Tibial nerve (tissue), 4 donors: Measurements from ENCODE around the gene STAC. TPM values are rescaled to one million over a fixed set of nuclear protein-coding genes. Genes with fewer than 3 reads are reported as not detected.
A peak's percentile ranks its signal among the peaks of the same experiment; 100 is the strongest.

Experiments
- DNase-seq, 2 donors: peaks; one replicate each; pipeline ENCODE4 v3.0.0-alpha.2; 2019; ENCODE audit warnings: low spot score in 2 of 2
- H3K27ac ChIP-seq, 4 donors: fragments of 200-600 bp; sonication (generic) in 3 of 4; one replicate each; pipeline ENCODE4 v1.5.1; 2017 to 2019; ENCODE audit warnings: mild to moderate bottlenecking in 1 of 4
- H3K27me3 ChIP-seq, 2 donors: fragments of 200-600 bp; sonication (generic) in 1 of 2; one replicate each; pipeline versions ENCODE4 v1.5.1 to v1.6.0; 2017 to 2019
- H3K36me3 ChIP-seq, 3 donors: fragments of 200-600 bp; sonication (generic); one replicate each; pipeline ENCODE4 v1.5.1; 2018 to 2019
- H3K4me1 ChIP-seq, 4 donors: fragments of 200-600 bp; sonication (generic) in 3 of 4; one replicate each; pipeline ENCODE4 v1.5.1; 2017 to 2019
- H3K4me3 ChIP-seq, 4 donors: fragments of 200-600 bp; sonication (generic) in 3 of 4; one replicate each; pipeline ENCODE4 v1.5.1; 2017 to 2019; ENCODE audit warnings: mild to moderate bottlenecking in 1 of 4, moderate library complexity in 1 of 4
- H3K9me3 ChIP-seq, 4 donors: fragments of 200-600 bp; sonication (generic) in 3 of 4; one replicate each; pipeline ENCODE4 v1.5.1; 2017 to 2019
- CTCF ChIP-seq, 5 experiments: fragments of 200-600 bp in 3 of 5; fragments of 450-650 bp in 2 of 5; sonication (generic) in 3 of 5; IDR thresholded peaks; one replicate each; pipeline ENCODE4 v1.5.1; 2016 to 2019; ENCODE audit warnings: antibody characterized with exemption in 5 of 5, mild to moderate bottlenecking in 3 of 5, moderate library complexity in 2 of 5
- EP300 ChIP-seq, 2 donors: sonication (generic); formaldehyde crosslinking; IDR thresholded peaks; one replicate each; pipeline ENCODE4 v1.6.1; 2017; ENCODE audit warnings: antibody characterized with exemption in 2 of 2, mild to moderate bottlenecking in 1 of 2
- POLR2A ChIP-seq, 2 donors: fragments of 450-650 bp; IDR thresholded peaks; one replicate each; pipeline ENCODE4 v1.6.1; 2017; ENCODE audit warnings: antibody characterized with exemption in 2 of 2, mild to moderate bottlenecking in 2 of 2, moderate library complexity in 2 of 2
- WGBS, 2 donors: methylation state at CpG; one replicate each; pipeline ENCODE4 v1.1.5; 2018; 5-methylcytosine and 5-hydroxymethylcytosine counted together
- total RNA-seq, 4 donors: library from RNA; depleted of rRNA; stranded (reverse); fragments of >200 nt; gene quantifications; one replicate each; pipeline ENCODE4 v1.1.0, GENCODE V29; 2016

STAC gene, protein sequence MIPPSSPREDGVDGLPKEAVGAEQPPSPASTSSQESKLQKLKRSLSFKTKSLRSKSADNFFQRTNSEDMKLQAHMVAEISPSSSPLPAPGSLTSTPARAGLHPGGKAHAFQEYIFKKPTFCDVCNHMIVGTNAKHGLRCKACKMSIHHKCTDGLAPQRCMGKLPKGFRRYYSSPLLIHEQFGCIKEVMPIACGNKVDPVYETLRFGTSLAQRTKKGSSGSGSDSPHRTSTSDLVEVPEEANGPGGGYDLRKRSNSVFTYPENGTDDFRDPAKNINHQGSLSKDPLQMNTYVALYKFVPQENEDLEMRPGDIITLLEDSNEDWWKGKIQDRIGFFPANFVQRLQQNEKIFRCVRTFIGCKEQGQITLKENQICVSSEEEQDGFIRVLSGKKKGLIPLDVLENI
- total RNA-seq = 1 to 10 TPM; 2.4 to 4.2 (median 3.7) TPM

- peaks cover 0 to 15% (median 0%) of the 10 kb centered on the region in 4 donors for H3K4me1 ChIP-seq
- no peaks in the 10 kb centered on the region for H3K9me3 ChIP-seq
- peaks cover 0 to 10% of the 10 kb centered on the region in 2 donors for H3K27me3 ChIP-seq
- no peak for DNase-seq
- H3K36me3 ChIP-seq = no peaks in the 10 kb centered on the region
- H3K4me3 ChIP-seq = peak within 1 kb of the TSS; percentile 20 to 59 (median 34)
- peak within 1 kb of the TSS in 1 of 4 donors; percentile 18 for H3K27ac ChIP-seq
- 1 to 3% methylated on average over 38 to 40 of the region's 73 CpGs for WGBS, 2 donors
- no peak for TF ChIP-seq EP300 (IDR thresholded peaks at IDR 0.05)
- TF ChIP-seq POLR2A (IDR thresholded peaks at IDR 0.05) = no peak
- no peak for TF ChIP-seq CTCF (IDR thresholded peaks at IDR 0.05)
These were observed at the start of gene STAC for GRCh38 chr3:36380221-36381031. STAC (plus strand) TSS chr3:36380504; CDS start chr3:36380644, 140 bp downstream.

- DNase-seq = no peak
- no peaks in the 10 kb centered on the region for H3K36me3 ChIP-seq
- no peaks in the 10 kb centered on the region for H3K9me3 ChIP-seq
- no peaks in the 10 kb centered on the region for H3K27me3 ChIP-seq
- H3K4me1 ChIP-seq = no peaks in the 10 kb centered on the region
- H3K4me3 ChIP-seq = no peak overlapping the region
- TF ChIP-seq CTCF (IDR thresholded peaks at IDR 0.05) = no peak
- TF ChIP-seq EP300 (IDR thresholded peaks at IDR 0.05) = no peak
- no peak for TF ChIP-seq POLR2A (IDR thresholded peaks at IDR 0.05)
- no peak overlapping the region for H3K27ac ChIP-seq
These were observed 48.2 kb upstream of the STAC start for GRCh38 chr3:36332139-36332538.

DNA sequence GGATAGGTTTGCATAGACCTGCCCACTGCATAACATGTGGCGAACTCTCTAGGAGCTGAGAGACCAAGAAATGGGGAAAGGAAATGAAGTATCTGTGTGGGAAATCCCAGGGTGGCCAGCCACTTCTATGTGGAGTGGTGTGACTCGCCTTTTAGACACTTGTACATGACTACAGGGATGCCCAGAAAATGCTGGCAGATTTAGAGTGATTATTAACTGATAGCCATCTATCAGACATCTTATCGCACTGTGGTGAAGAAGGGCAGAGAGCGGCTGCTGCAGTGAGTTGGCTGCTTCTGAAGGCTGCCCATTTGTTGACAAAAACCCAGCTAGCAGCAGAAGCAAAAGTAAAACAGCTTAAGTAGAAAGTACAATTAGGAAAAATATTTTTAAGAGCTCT lies 18.1 kb upstream of the STAC start:
- H3K9me3 ChIP-seq = peaks cover 0 to 9% (median 0%) of the 10 kb centered on the region in 4 donors
- no peak overlapping the region for H3K27ac ChIP-seq
- TF ChIP-seq POLR2A (IDR thresholded peaks at IDR 0.05) = no peak
- TF ChIP-seq EP300 (IDR thresholded peaks at IDR 0.05) = no peak
- no peak for TF ChIP-seq CTCF (IDR thresholded peaks at IDR 0.05)
- no peak for DNase-seq
- 89 to 96% methylated on average over 4 of the region's 4 CpGs for WGBS, 2 donors
- no peaks in the 10 kb centered on the region for H3K4me1 ChIP-seq
- H3K36me3 ChIP-seq = no peaks in the 10 kb centered on the region
- no peak overlapping the region for H3K4me3 ChIP-seq
- no peaks in the 10 kb centered on the region for H3K27me3 ChIP-seq

DNA sequence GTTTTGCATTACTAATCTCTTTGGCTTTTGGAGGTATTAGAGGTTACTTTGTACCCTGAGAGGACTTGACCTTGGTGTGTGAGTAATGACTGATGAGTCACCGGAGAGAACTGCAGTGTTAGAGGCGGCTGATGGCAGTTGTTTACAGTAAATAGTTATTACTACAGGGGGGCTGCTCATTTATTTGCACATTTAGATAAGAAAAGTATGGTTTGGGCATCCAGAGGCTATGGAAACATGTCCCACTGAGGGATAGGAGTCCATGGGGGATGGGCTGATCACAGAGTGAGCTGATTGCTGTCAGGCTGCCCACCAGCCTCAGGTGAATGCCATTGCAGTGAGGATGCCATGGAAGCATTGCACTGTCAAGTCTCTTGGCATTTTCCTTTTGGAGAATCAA lies 17.3 kb upstream of the STAC start:
- Histone ChIP-seq H3K27me3 (no peaks in the 10 kb centered on the region), H3K27ac (no peak overlapping the region), H3K36me3 (no peaks in the 10 kb centered on the region), H3K4me3 (no peak overlapping the region), H3K9me3 (peaks cover 0 to 9% (median 0%) of the 10 kb centered on the region in 4 donors), H3K4me1 (no peaks in the 10 kb centered on the region)
- WGBS, 2 donors = 32 to 34% methylated on average over 2 of the region's 2 CpGs
- DNase-seq = no peak
- no peak for TF ChIP-seq EP300 (IDR thresholded peaks at IDR 0.05)
- TF ChIP-seq CTCF (IDR thresholded peaks at IDR 0.05) = no peak
- no peak for TF ChIP-seq POLR2A (IDR thresholded peaks at IDR 0.05)

GRCh38 chr3:36364260-36364659 lies 16.0 kb upstream of the STAC start:
- peaks cover 0 to 5% (median 0%) of the 10 kb centered on the region in 4 donors for H3K9me3 ChIP-seq
- no peak overlapping the region for H3K27ac ChIP-seq
- no peak for DNase-seq
- H3K4me1 ChIP-seq = no peaks in the 10 kb centered on the region
- TF ChIP-seq POLR2A (IDR thresholded peaks at IDR 0.05) (no peak), CTCF (IDR thresholded peaks at IDR 0.05) (no peak), EP300 (IDR thresholded peaks at IDR 0.05) (no peak)
- H3K36me3 ChIP-seq = no peaks in the 10 kb centered on the region
- no peak overlapping the region for H3K4me3 ChIP-seq
- H3K27me3 ChIP-seq = no peaks in the 10 kb centered on the region
- WGBS, 2 donors = 90 to 97% methylated on average over 4 of the region's 4 CpGs
